Measurements from ENCODE around the gene NCAPD2.

DNA sequence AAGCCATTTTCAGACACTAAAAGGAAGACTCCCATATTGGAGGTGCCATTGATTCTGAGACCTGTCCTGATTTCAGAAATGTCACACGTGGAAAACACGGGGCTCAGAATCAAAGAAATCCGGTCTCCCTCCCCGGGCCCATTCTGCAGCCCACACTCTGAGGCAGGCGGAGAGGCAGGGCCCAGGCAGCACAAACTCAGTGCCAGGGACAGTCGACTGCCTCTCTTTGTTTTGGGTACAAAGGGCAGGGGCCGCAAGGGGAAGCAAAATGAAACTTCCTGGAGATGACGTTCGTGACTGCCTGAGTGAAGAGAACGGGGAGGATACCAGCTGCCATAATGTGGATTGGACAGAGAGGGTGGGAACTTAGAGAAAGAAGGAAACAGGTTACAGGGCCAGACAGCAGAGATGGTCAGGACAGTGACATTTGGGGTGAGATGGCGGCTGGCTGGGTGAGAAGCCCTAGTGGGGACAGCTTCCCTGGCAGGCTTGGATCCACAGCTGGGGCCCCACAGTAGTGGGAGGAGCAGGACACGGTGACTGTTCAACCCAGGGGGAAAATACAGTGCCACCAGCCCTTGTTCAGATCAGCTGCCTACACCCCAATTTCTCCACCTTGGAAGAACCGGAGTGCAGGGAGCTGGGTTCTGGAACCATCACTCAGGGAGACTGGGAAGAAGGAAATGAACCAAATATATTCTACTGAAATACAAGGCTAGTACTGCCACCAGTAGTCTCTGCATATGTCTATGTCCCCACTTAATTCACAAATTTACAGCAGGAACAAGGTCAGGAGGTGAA, 48.5 kb downstream of the NCAPD2 start:
- no peak for TF ChIP-seq POLR2AphosphoS5 (IDR thresholded peaks at IDR 0.05)
- no peak for TF ChIP-seq CTCF (IDR thresholded peaks at IDR 0.05)
